ENCODE data around the gene IGF2R.

- TF ChIP-seq TARDBP (IDR thresholded peaks at IDR 0.05) (no peak), NFRKB (IDR thresholded peaks at IDR 0.05) (no peak), LEF1 (IDR thresholded peaks at IDR 0.05; ENCODE audit: borderline replicate concordance) (no peak), SP1 (IDR thresholded peaks at IDR 0.05) (no peak), FOXM1 (IDR thresholded peaks at IDR 0.05; ENCODE audit: borderline replicate concordance) (no peak), FOXA1 (IDR thresholded peaks at IDR 0.05) (no peak), ZNF384 (IDR thresholded peaks at IDR 0.05) (no peak)
Observed at GRCh38 chr6:160058603-160059215, 89.8 kb downstream of the IGF2R start.

All from HEK293T (cell line).